H1 (cell line): Measurements from ENCODE around the gene PDGFA.

Source experiments
- CHD2 ChIP-seq: IDR thresholded peaks from 2 replicates; pipeline ENCODE4 v1.6.1; 2012; ENCODE audit warnings: low read length, improper control_type of control experiment
- EP300 ChIP-seq, 2 experiments: IDR thresholded peaks; 1 replicate in 1 of 2; 2 replicates in 1 of 2; pipeline ENCODE4 v1.6.1; 2011 to 2012; ENCODE audit warnings: low read depth in 2 of 2, low read length in 2 of 2, mild to moderate bottlenecking in 2 of 2, borderline replicate concordance in 1 of 2, inconsistent platforms in 1 of 2, moderate library complexity in 1 of 2
- EZH2 ChIP-seq: fragments of 200-600 bp; sonication (generic); IDR thresholded peaks from 2 replicates; pipeline ENCODE4 v1.7.1; 2012; ENCODE audit warnings: low read depth, mild to moderate bottlenecking, moderate library complexity, low read length, inconsistent platforms; ENCODE audit not compliant: severe bottlenecking
- POLR2A ChIP-seq, 2 experiments: IDR thresholded peaks; 1 replicate in 1 of 2; 2 replicates in 1 of 2; pipeline ENCODE4 v1.6.1; 2011; ENCODE audit warnings: low read depth in 2 of 2, low read length in 2 of 2, mild to moderate bottlenecking in 2 of 2; ENCODE audit errors: control extremely low read depth in 1 of 2
- ZNF274 ChIP-seq: IDR thresholded peaks from 2 replicates; pipeline ENCODE4 v1.7.0; 2012; ENCODE audit warnings: low read length, borderline replicate concordance; ENCODE audit errors: extremely low read depth
- TF ChIP-seq, protein P1 (sequence below): IDR thresholded peaks from 2 replicates; pipeline ENCODE4 v1.6.1; 2012; ENCODE audit warnings: low read length, inconsistent platforms
- TF ChIP-seq, protein P2 (sequence below), 3 experiments: IDR thresholded peaks; 1 replicate in 2 of 3; 2 replicates in 1 of 3; pipeline versions ENCODE4 v1.5.1 to v1.6.1; 2011; ENCODE audit warnings: low read length in 3 of 3, mild to moderate bottlenecking in 3 of 3, inconsistent platforms in 2 of 3, low read depth in 1 of 3, moderate library complexity in 1 of 3; ENCODE audit not compliant: insufficient read depth in 1 of 3; ENCODE audit errors: control extremely low read depth in 1 of 3
- TF ChIP-seq, protein P3 (sequence below): IDR thresholded peaks from 2 replicates; pipeline ENCODE4 v1.6.1; 2012; ENCODE audit warnings: inconsistent platforms

DNA sequence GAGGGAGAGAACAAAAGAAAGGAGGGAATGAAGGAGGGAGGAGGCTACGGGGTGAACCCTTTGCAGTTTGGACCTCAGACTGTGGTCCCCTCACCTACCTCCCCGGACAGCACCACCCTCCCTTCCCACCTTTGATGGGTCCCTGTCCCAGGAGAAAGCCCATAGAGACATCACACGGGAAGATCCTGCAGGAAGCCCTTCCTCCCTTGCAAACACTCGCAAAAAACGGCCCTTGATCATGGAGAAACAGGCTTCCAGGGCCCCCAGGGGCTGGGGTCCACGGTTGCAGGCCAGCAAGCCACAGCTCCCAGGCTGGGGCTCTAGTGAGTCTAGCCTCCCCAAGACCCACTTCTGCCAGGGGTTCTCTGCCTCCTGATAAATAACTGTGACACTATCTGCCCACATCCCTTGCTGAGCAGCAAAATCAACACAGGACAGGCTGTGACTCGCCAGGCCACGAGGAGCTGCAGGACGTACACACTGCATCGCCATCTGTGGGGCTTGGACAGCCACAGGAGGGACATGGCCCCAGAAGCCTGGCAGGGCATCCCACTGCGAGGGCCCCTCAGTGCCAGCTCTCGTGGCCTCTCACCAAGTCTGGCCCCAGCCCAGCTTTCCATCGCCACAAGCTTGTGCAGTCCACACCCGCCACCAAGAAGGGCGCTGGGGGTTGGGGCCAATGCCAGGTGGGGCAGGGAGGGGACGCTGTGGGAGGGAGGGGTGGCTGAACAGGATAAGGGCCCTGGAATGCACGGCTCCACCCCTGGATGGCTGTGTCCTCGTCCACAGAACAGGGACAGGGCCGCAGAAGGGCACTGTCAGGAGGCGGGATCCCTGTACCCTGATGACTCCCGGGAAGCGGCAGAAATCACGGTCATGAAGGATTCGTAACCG is 34.2 kb downstream of the PDGFA start:
- TF ChIP-seq, protein P1, sequence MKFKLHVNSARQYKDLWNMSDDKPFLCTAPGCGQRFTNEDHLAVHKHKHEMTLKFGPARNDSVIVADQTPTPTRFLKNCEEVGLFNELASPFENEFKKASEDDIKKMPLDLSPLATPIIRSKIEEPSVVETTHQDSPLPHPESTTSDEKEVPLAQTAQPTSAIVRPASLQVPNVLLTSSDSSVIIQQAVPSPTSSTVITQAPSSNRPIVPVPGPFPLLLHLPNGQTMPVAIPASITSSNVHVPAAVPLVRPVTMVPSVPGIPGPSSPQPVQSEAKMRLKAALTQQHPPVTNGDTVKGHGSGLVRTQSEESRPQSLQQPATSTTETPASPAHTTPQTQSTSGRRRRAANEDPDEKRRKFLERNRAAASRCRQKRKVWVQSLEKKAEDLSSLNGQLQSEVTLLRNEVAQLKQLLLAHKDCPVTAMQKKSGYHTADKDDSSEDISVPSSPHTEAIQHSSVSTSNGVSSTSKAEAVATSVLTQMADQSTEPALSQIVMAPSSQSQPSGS: no peak
- no peak for TF ChIP-seq EZH2
- no peak for TF ChIP-seq CHD2
- TF ChIP-seq, protein P2, sequence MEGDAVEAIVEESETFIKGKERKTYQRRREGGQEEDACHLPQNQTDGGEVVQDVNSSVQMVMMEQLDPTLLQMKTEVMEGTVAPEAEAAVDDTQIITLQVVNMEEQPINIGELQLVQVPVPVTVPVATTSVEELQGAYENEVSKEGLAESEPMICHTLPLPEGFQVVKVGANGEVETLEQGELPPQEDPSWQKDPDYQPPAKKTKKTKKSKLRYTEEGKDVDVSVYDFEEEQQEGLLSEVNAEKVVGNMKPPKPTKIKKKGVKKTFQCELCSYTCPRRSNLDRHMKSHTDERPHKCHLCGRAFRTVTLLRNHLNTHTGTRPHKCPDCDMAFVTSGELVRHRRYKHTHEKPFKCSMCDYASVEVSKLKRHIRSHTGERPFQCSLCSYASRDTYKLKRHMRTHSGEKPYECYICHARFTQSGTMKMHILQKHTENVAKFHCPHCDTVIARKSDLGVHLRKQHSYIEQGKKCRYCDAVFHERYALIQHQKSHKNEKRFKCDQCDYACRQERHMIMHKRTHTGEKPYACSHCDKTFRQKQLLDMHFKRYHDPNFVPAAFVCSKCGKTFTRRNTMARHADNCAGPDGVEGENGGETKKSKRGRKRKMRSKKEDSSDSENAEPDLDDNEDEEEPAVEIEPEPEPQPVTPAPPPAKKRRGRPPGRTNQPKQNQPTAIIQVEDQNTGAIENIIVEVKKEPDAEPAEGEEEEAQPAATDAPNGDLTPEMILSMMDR (IDR thresholded peaks at IDR 0.05; ENCODE audit: control extremely low read depth in 1 of 3, insufficient read depth in 1 of 3, low read depth in 1 of 3, low read length in 3 of 3): no peak
- TF ChIP-seq, protein P3, sequence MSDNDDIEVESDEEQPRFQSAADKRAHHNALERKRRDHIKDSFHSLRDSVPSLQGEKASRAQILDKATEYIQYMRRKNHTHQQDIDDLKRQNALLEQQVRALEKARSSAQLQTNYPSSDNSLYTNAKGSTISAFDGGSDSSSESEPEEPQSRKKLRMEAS: no peak
- TF ChIP-seq EP300 (IDR thresholded peaks at IDR 0.05; ENCODE audit: borderline replicate concordance in 1 of 2, low read depth in 2 of 2, low read length in 2 of 2): no peak
- TF ChIP-seq ZNF274: no peak
- no peak for TF ChIP-seq POLR2A (IDR thresholded peaks at IDR 0.05; ENCODE audit: control extremely low read depth in 1 of 2, low read depth in 2 of 2, low read length in 2 of 2)
